Left ventricle myocardium inferior (tissue), 1 donor: ENCODE data around the gene KRTAP20-2. TPM values are rescaled to one million over a fixed set of nuclear protein-coding genes. Genes with fewer than 3 reads are reported as not detected.

Source experiments
- DNase-seq: peaks from one replicate; pipeline ENCODE4 v3.0.0-alpha.2; 2020
- H3K27ac ChIP-seq: fragments of 200-600 bp; replicated peaks from 2 replicates; pipeline ENCODE4 v1.8.0; 2021
- H3K27me3 ChIP-seq: fragments of 200-600 bp; 2 replicates; pipeline ENCODE4 v1.8.0; 2021; ENCODE audit warnings: low read depth
- H3K36me3 ChIP-seq: fragments of 200-600 bp; 2 replicates; pipeline ENCODE4 v1.8.0; 2021
- H3K4me1 ChIP-seq: fragments of 200-600 bp; 2 replicates; pipeline ENCODE4 v1.8.0; 2021
- H3K4me3 ChIP-seq: fragments of 200-600 bp; 2 replicates; pipeline ENCODE4 v1.8.0; 2021; ENCODE audit warnings: mild to moderate bottlenecking, moderate library complexity
- H3K9me3 ChIP-seq: fragments of 200-600 bp; replicated peaks from 2 replicates; pipeline ENCODE4 v1.8.0; 2021
- intact Hi-C: fragments of 100-400 bp; cut with micrococcal nuclease; formaldehyde crosslinking; loops from one replicate; pipeline ENCODE4 v1.11.0; 2022
- total RNA-seq: library from RNA; stranded (reverse); fragmentation: NEBNext Ultra II Directional; extraction: Animal tissue kit (Norgen Biotek cat#: 25700); gene quantifications from one replicate; pipeline ENCODE4 v1.2.1, GENCODE V29; 2021
- TF ChIP-seq, protein P1 (sequence below): fragments of 200-600 bp; IDR thresholded peaks from 2 replicates; pipeline ENCODE4 v1.8.0; 2021; ENCODE audit warnings: antibody characterized with exemption, mild to moderate bottlenecking, borderline replicate concordance
- donor health status: DM: no; HTN: yes; CAD: no; lungs with severe emphysema.

KRTAP20-2 gene
- total RNA-seq, 1 donor from 2014 or later: not detected

DNA sequence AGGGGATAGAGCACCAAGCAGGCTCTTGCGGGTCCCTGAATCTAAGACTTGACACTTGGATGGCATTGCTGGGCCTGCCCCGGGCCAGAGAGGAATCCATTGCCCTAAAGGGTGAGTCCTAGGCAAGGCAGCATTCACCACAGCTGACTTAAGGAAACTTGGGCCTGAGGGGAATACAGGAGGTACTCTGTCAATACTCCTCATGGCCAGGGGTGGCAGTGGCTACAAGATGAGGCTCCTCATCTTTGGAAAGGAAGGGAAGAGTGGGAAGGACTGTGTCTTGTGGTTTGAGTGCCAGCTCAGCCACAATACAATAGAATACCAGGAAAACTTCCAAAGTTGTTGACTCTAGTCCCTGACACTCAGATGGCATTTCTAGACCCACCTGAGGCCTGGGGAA is 29.0 kb upstream of the KRTAP20-2 start:
- Histone ChIP-seq H3K4me1 (no peaks in the 10 kb centered on the region), H3K27ac (no peak overlapping the region), H3K27me3 (no peaks in the 10 kb centered on the region), H3K9me3 (peaks cover 12% of the 10 kb centered on the region), H3K4me3 (no peak overlapping the region), H3K36me3 (no peaks in the 10 kb centered on the region)
- DNase-seq: no peak
- intact Hi-C loops: no loop called here
- TF ChIP-seq, protein P1, sequence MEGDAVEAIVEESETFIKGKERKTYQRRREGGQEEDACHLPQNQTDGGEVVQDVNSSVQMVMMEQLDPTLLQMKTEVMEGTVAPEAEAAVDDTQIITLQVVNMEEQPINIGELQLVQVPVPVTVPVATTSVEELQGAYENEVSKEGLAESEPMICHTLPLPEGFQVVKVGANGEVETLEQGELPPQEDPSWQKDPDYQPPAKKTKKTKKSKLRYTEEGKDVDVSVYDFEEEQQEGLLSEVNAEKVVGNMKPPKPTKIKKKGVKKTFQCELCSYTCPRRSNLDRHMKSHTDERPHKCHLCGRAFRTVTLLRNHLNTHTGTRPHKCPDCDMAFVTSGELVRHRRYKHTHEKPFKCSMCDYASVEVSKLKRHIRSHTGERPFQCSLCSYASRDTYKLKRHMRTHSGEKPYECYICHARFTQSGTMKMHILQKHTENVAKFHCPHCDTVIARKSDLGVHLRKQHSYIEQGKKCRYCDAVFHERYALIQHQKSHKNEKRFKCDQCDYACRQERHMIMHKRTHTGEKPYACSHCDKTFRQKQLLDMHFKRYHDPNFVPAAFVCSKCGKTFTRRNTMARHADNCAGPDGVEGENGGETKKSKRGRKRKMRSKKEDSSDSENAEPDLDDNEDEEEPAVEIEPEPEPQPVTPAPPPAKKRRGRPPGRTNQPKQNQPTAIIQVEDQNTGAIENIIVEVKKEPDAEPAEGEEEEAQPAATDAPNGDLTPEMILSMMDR: no peak

DNA sequence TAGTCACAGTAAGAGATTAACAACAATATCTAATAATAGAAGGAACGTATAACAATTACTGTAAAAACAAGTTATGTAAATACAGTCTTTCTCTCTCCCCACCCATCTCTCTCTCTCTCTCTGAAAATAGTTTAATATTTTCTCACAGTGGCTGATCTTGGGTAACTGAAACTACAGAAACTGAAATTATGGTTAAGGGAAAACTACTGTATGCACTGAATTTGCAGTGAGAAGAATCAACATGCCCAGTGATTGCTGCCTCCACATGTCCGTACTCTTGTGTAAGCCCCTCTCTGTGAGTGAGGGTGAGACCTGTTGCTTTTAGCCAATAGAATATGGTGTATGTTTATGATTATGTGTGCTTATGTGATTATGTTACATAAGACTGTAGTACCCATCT is 22.9 kb upstream of the KRTAP20-2 start:
- DNase-seq: no peak
- peaks cover 13% of the 10 kb centered on the region for H3K9me3 ChIP-seq
- no peaks in the 10 kb centered on the region for H3K27me3 ChIP-seq
- H3K27ac ChIP-seq: no peak overlapping the region
- intact Hi-C loops: no loop called here
- no peak overlapping the region for H3K4me3 ChIP-seq
- no peaks in the 10 kb centered on the region for H3K36me3 ChIP-seq
- H3K4me1 ChIP-seq: no peaks in the 10 kb centered on the region
- TF ChIP-seq, protein P1: no peak

DNA sequence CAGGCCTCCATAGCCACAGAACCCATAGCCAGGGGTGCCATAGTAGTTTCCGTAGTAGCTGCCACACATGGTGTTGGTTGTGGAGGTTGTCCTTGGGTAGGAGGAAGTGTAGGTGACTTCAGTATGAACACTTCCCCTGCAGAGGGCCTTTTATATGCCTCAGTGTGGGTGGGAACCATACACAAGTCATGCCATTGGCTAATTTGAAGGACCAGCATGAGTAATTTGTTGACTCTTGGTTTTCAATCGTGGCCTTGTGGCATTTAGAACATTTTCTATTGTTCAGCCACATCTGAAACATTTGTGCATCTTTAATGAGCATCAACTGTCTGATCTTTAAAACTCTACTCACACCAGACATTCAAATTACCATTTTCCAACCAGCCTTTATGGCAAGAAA is 21.2 kb upstream of the KRTAP20-2 start, which contains the start of gene KRTAP6-1:
Gene KRTAP6-1 (minus strand): TSS at position 95 of the 400 bp plus-strand sequence. CDS start 26 bp downstream, at position 69.
- Histone ChIP-seq H3K36me3 (no peaks in the 10 kb centered on the region), H3K9me3 (peaks cover 7% of the 10 kb centered on the region), H3K4me3 (no peak within 1 kb of the TSS), H3K27ac (no peak within 1 kb of the TSS), H3K4me1 (no peaks in the 10 kb centered on the region), H3K27me3 (no peaks in the 10 kb centered on the region)
- TF ChIP-seq, protein P1: no peak
- no peak for DNase-seq
- intact Hi-C loops: no loop called here

DNA sequence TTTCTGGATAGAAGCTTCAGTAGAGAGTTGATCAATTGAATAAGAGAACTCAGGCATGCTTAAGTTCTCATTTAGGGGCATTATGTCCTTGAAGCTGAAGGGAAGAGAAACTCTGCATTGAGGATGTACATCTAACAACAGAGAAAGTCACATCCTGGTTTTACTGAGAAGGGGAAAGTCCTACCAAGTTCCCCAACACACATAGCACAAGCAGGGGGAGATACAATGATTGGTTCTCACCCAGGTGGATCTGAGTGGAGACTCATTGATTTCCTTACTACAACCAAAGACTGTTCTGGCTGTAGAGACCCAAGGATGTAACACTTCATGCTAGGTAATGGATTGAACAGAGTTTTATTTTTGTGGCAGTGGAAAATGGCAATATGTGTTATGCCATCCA is 19.8 kb upstream of the KRTAP20-2 start:
- Histone ChIP-seq H3K36me3 (no peaks in the 10 kb centered on the region), H3K27me3 (no peaks in the 10 kb centered on the region), H3K4me1 (no peaks in the 10 kb centered on the region), H3K27ac (no peak overlapping the region), H3K9me3 (peaks cover 7% of the 10 kb centered on the region), H3K4me3 (no peak overlapping the region)
- intact Hi-C loops: no loop called here
- no peak for DNase-seq
- TF ChIP-seq, protein P1: no peak

DNA sequence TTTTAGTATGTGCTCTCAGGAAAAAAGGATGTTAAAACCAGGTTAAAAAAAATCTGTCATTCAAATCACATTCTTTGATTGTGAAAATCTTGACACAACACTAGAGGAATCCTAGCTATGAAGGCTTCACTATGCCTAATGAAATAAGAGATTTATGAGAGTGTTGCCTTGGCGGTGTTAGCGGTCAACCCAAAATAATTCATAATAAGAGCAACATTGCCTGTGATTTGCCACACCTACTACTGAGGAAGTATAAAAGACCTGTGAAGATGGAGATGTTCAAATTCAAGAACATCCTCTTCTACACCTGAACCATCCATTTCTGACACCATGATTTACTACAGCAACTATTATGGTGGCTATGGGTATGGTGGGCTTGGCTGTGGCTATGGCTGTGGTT is 18.9 kb upstream of the KRTAP20-2 start, which contains the start of gene KRTAP20-1:
Gene KRTAP20-1 (plus strand): TSS at position 301 of the 400 bp plus-strand sequence. CDS start 30 bp downstream, at position 331.
- intact Hi-C loops: no loop called here
- Histone ChIP-seq H3K9me3 (no peaks in the 10 kb centered on the region), H3K27me3 (no peaks in the 10 kb centered on the region), H3K4me3 (no peak within 1 kb of the TSS), H3K27ac (no peak within 1 kb of the TSS), H3K36me3 (no peaks in the 10 kb centered on the region), H3K4me1 (no peaks in the 10 kb centered on the region)
- no peak for DNase-seq
- TF ChIP-seq, protein P1: no peak
